ENCODE data around the gene FAS. TPM values are rescaled to one million over a fixed set of nuclear protein-coding genes. Genes with fewer than 3 reads are reported as not detected.
A peak's percentile ranks its signal among the peaks of the same experiment; 100 is the strongest.
"Not testable (repeated sequence)": the region's sequence is repeated elsewhere in the genome, so short reads cannot be mapped to it uniquely, and the experiment has no call there.

FAS gene
- total RNA-seq, 1 donor from 2014 or later = 13.9 TPM

DNA sequence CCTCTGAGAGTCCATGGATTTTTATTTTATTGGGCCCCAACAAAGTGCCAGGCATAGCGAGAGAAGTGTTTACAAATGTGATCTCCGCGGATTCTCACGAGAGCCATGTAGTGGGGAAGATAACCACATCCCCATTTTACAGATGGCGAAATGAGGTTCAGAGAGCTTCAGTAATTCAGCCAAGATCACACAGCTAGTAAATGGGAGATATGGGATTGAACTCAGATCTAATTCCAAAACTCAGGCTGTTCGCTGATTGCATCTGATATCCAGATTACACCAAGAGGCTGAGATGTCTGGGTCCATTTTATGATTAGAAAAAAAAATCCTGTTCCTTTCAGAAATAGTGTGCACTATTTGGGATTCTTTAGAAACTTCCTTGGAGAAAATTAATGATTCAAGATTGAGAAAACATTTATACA, 1.3 kb downstream of the FAS start:
- DNase-seq (ENCODE audit: low read depth) = no peak

- peak; percentile 53 for DNase-seq (ENCODE audit: low read depth)
These were observed 2.4 kb downstream of the FAS start for GRCh38 chr10:88992921-88993524.

DNA sequence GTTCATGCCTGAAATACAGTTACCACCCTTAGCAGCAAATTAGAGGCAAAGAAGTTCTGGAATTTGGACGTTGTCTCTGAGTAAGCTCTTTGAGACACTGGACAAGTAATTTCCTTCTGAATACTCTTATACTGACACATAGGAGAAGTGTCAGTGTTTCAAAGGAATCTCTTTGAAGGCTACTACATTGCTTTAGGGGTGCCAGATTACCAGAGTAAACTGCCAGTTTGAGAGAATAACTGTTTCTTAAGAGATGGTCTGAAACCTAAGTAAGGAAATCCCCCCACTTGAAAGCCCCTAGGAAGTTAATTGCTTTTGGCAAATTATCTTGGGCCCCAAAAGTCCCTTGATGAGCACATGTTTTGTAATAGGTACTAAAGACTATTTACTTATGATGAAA, 3.4 kb downstream of the FAS start:
- DNase-seq (ENCODE audit: low read depth) = no peak

- DNase-seq (ENCODE audit: low read depth) = no peak
These were observed 4.7 kb downstream of the FAS start for GRCh38 chr10:88995156-88995876.

GRCh38 chr10:88996927-88997326, 6.3 kb downstream of the FAS start:
- no peak for DNase-seq (ENCODE audit: low read depth)

- peak; percentile 31 for DNase-seq (ENCODE audit: low read depth)
These were observed 9.0 kb downstream of the FAS start for GRCh38 chr10:88999625-89000024.

DNA sequence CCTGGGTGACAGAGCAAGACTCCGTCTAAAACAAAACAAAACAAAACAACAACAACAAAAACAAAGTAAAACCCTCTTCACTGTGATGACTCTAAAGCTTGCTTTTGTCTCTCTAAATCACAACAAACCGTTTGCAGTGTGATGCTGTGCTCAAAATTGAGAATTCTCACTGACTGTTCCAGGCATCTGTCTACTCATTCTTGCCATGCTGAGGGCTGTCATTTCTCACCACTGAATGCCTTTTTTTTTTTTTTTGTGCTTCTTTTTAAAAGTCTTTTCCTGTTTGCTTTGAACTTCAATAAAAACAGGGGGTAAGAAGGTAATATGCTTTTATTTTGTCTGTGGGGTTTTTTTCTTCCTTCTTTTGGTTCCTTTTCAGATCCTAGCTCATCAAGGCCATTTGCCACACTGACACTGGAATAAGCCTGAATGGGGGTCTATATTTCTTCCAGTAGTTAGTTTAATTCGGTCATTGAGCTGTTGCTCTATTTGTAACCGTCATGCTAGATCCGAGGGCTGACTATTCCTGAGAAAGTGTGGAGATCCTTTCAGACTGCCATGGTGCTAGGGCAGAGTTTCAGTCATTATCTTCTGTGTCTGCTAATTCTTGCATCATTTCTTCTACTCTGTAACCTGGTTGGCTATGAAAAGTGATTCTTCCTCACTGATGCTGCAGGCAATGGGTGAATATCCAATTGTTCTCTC, 10.6 kb downstream of the FAS start:
- no peak for DNase-seq (ENCODE audit: low read depth)

- no peak for DNase-seq (ENCODE audit: low read depth)
These were observed 11.1 kb downstream of the FAS start for GRCh38 chr10:89001729-89002072.

GRCh38 chr10:89002226-89002978, 11.8 kb downstream of the FAS start:
- no peak for DNase-seq (ENCODE audit: low read depth)

DNA sequence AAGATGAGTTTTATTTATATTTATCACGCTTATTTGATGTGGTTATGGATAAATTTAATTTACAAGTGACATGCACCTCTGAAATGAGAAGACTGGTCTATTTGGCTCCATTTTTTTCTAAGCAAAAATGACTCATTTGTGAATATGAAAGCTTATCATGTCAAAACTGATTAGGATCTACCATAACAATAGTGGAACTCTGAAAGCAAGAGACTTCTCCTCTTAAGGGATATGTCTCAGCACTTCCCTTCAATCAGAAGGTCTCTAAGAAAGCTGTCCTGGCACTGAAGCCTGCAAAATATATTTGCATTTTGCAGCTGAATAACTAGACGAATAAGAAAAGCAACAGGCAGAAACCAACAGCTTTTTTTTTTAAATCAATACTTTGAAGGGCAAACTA, 12.7 kb downstream of the FAS start:
- DNase-seq (ENCODE audit: low read depth) = no peak

DNA sequence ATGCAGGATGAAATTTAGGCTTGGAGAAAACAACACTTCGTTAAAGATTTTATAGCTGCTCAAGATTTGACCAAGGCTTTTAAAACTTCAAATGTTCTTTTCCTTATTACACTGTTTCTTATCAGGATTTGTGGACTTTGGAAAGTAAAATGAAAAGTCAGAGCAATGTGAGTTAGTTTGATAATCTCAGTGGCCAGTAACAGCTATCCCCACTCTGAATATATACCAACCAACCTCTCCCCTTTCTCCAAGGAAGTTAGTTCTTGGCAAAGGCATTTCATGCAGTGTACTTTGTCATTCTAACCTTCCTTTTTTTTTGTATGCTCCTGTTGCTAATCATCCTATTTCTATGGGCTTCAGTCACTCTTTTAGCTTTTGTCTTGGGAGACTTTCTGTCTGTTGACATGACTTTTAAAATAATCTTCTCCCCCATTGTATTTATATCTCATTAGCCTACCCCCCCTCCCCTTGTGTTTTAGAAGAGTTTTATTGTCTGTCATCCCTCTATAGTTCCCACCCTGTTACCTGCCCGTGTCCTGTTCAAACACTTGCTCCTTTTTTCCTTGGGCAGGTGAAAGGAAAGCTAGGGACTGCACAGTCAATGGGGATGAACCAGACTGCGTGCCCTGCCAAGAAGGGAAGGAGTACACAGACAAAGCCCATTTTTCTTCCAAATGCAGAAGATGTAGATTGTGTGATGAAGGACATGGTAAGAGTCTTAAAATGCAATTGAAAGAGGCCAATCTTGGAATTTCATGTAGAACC, 16.7 kb downstream of the FAS start:
- DNase-seq (ENCODE audit: low read depth) = no peak

DNA sequence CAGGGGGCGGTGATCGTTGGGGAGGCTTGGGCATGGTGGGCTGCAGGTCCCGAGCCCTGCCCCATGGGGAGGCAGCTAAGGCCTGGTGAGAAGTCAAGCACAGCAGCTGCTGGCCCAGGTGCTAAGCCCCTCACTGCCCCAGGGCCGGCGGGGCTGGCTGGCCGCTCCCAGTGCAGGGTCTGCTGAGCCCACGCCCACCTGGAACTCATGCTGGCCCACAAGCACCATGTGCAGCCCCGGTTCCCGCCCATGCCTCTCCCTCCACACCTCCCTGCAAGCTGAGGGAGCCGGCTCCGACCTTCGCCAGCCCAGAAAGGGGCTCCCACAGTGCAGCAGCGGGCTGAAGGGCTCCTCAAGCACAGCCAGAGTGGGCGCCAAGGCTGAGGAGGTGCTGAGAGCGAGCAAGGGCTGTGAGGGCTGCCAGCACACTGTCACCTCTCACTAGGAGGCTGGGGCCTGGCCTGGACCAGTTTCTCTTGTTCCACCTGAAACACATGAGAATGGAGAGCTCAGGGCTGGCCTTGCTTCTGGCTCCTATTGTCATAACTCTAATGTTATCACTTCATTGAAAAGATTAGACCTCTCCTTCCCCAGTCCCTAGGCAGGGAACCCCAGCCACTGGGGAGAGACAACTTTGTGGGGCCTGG, 28.2 kb downstream of the FAS start:
- not testable (repeated sequence) for DNase-seq (ENCODE audit: low read depth)

DNA sequence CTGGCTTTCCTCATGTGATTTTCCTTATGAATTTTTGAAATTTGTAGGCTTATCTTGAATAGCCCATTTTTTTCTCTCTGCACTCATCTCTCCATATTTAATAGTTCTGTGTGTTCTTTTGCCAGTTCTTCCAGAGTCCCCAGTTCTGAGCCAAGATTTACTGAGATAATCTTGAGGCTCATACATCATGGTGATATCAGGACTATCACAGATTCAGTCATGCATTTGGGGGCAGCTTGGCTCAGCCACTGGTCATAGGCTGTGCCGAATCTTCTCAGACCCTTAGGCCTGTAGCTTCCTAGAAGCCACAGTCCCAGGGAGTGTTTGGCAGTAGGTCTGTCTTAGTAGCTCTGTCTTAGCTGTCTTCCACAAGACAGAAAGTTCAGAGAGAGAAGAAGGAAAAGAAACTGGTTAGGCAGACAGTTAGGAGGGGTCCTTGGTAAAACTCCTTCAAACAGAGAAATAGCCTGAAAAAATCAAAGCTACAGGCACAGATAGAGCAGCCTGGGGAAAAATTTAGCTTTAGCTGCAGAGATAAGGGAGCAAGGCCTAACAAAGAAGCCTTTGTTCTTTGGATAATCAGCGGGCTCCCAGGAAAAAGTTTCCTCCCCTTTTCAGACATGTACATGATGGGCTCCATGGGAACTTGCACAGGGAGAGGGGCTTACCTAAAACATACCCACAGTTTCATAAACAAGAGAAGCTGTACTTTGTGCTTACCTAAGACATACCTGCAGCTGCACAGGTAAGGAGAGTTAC, 29.1 kb downstream of the FAS start:
- DNase-seq (ENCODE audit: low read depth) = no peak

GRCh38 chr10:89021526-89021925, 30.9 kb downstream of the FAS start:
- DNase-seq (ENCODE audit: low read depth) = not testable (repeated sequence)

GRCh38 chr10:89022734-89023133, 32.1 kb downstream of the FAS start:
- no peak for DNase-seq (ENCODE audit: low read depth)

DNA sequence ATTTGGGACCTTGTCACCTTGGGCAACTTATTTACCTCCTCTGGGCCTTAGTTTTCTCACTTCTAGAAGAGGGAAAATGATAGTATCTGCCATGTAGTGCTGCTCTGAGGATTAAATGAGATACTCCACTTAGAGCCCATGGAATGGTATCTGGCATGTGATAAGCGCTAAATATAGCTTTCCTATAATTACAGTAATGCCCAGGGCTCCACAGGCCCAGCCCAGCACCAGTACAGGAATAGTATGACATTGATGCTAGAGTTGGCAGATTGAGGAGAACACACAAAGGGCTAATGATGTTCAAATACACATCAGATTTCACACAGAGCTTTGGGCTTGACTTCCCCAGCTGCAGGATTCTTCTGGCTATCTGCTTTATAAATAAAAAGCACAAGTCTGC, 34.9 kb downstream of the FAS start:
- peak; percentile 62 for DNase-seq (ENCODE audit: low read depth)

DNA sequence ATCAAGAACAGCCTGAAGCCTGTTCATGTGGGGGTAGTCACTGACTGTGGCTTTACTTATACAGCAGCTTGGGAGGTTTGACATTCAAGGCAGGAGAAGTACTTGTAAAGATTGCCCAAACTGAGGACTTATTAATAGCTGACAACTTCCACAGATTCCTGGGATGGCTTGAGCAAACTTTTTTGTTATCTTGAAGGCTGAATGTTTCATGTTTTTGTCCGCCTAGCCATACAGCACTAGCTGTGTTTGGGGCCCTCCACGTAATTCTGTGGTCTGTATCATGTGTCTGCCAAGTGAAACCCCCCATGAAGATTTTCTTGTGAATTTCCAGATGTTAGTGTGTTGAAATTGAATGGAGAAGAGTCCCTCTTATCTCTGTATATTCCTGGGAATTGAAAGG, 38.6 kb downstream of the FAS start:
- DNase-seq (ENCODE audit: low read depth) = no peak

GRCh38 chr10:89029785-89030437, 39.3 kb downstream of the FAS start:
- DNase-seq (ENCODE audit: low read depth) = peak; percentile 80

GRCh38 chr10:89030791-89031190, 40.2 kb downstream of the FAS start:
- no peak for DNase-seq (ENCODE audit: low read depth)

Data from myocyte (in vitro differentiated cells).